Spleen (tissue), 11 donors: ENCODE data around the gene C15orf62. TPM values are rescaled to one million over a fixed set of nuclear protein-coding genes. Genes with fewer than 3 reads are reported as not detected.

ENCODE experiments used
- DNase-seq: peaks from one replicate; pipeline ENCODE4 v3.0.0-alpha.2; 2020
- H3K27ac ChIP-seq, 8 donors: fragments of 200-600 bp; sonication (generic) in 7 of 8; 1 replicate in 4 of 8; 2 replicates in 4 of 8; pipeline versions ENCODE4 v1.5.0 to v1.8.0; 2016 to 2021; ENCODE audit warnings: inconsistent platforms in 4 of 8, mild to moderate bottlenecking in 4 of 8, moderate library complexity in 1 of 8
- H3K27me3 ChIP-seq, 7 donors: fragments of 200-600 bp; sonication (generic) in 6 of 7; replicated peaks in 1 of 7; 1 replicate in 4 of 7; 2 replicates in 3 of 7; pipeline versions ENCODE4 v1.5.0 to v1.8.0; 2016 to 2021; ENCODE audit warnings: inconsistent platforms in 3 of 7, mild to moderate bottlenecking in 1 of 7
- H3K36me3 ChIP-seq, 6 donors: fragments of 200-600 bp; sonication (generic) in 5 of 6; 1 replicate in 4 of 6; 2 replicates in 2 of 6; pipeline versions ENCODE4 v1.5.0 to v1.8.0; 2016 to 2021; ENCODE audit warnings: inconsistent platforms in 2 of 6
- H3K4me1 ChIP-seq, 6 donors: fragments of 200-600 bp; sonication (generic) in 5 of 6; 1 replicate in 3 of 6; 2 replicates in 3 of 6; pipeline versions ENCODE4 v1.5.0 to v1.8.0; 2016 to 2021; ENCODE audit warnings: inconsistent platforms in 3 of 6
- H3K4me3 ChIP-seq, 8 donors: fragments of 200-600 bp; sonication (generic) in 7 of 8; 1 replicate in 4 of 8; 2 replicates in 4 of 8; pipeline versions ENCODE4 v1.5.0 to v1.8.0; 2016 to 2021; ENCODE audit warnings: inconsistent platforms in 4 of 8, mild to moderate bottlenecking in 4 of 8, moderate library complexity in 2 of 8
- H3K9me3 ChIP-seq, 8 donors: fragments of 200-600 bp; sonication (generic) in 7 of 8; 1 replicate in 4 of 8; 2 replicates in 4 of 8; pipeline versions ENCODE4 v1.5.0 to v1.8.0; 2016 to 2021; ENCODE audit warnings: inconsistent platforms in 4 of 8
- CTCF ChIP-seq, 11 experiments: fragments of 200-600 bp in 7 of 11; fragments of 450-650 bp in 4 of 11; sonication (generic) in 4 of 11; IDR thresholded peaks in 8 of 11; conservative IDR thresholded peaks in 3 of 11; 1 replicate in 7 of 11; 2 replicates in 4 of 11; pipeline versions ENCODE4 v1.4.0 to v1.8.0; 2016 to 2021; ENCODE audit warnings: antibody characterized with exemption in 11 of 11, inconsistent platforms in 4 of 11, mild to moderate bottlenecking in 1 of 11
- POLR2A ChIP-seq, 3 donors: fragments of 450-650 bp; IDR thresholded peaks; one replicate each; pipeline ENCODE4 v1.5.1; 2017; ENCODE audit warnings: antibody characterized with exemption in 3 of 3, mild to moderate bottlenecking in 1 of 3
- POLR2AphosphoS5 ChIP-seq, 3 donors: sonication (generic); formaldehyde crosslinking; IDR thresholded peaks; one replicate each; pipeline ENCODE4 v1.5.1; 2017; ENCODE audit warnings: antibody characterized with exemption in 3 of 3
- WGBS, 5 donors: extraction: QIAGEN DNeasy Blood & Tissue Kit in 3 of 5; methylation state at CpG; one replicate each; pipeline versions ENCODE4 v1.1.5 to v1.1.7; 2013 to 2018; 5-methylcytosine and 5-hydroxymethylcytosine counted together
- intact Hi-C: fragments of 100-400 bp; cut with DNase I; formaldehyde crosslinking; loops from one replicate; pipeline ENCODE4 v1.15.0; 2023; ENCODE audit warnings: low total_unique reads
- polyA plus RNA-seq, 3 donors: library from polyadenylated mRNA; stranded (reverse); fragments of 200-250 nt; gene quantifications; one replicate each; pipeline ENCODE4 v1.2.1, GENCODE V29; 2013
- total RNA-seq, 7 donors: library from RNA; depleted of rRNA in 3 of 7; stranded (reverse); fragments of >200 nt in 3 of 7; fragmentation: NEBNext Ultra II Directional in 4 of 7; extraction: Animal tissue kit (Norgen Biotek cat#: 25700) in 4 of 7; gene quantifications; one replicate each; pipeline versions ENCODE4 v1.1.0 to v1.2.1, GENCODE V29; 2016 to 2021
- donor health status: healthy with polysubstance abuse.
- donor health status: DM: no; HTN: no; CAD: no; lungs with moderate emphysema.
- donor health status: DM: no; HTN: no; CAD: no.
- donor health status: Bipolar disorder and iron deficiency.
- donor health status: healthy.
- donor health status: DM: no; HTN: no; CAD: no.
- donor health status: DM: yes; HTN: yes; CAD: no.

C15orf62 gene
- total and polyA plus RNA-seq, 10 donors, result 0.20 to 0.66 (median 0.38) TPM; not detected in 1

- intact Hi-C loops, result no loop called here
- TF ChIP-seq POLR2A (IDR thresholded peaks at IDR 0.05) (no peak), POLR2AphosphoS5 (IDR thresholded peaks at IDR 0.05) (peak in 1 of 3 donors; percentile 46)
- Histone ChIP-seq H3K36me3 (peaks cover 0 to 53% (median 13%) of the 10 kb centered on the region in 6 donors), H3K4me3 (no peak overlapping the region), H3K27me3 (no peaks in the 10 kb centered on the region), H3K4me1 (peaks cover 16 to 85% (median 66%) of the 10 kb centered on the region in 6 donors), H3K27ac (no peak overlapping the region), H3K9me3 (no peaks in the 10 kb centered on the region)
- no peak for DNase-seq
- 93 to 95% (median 94%) methylated on average over 21 to 32 of the region's 32 CpGs for WGBS, 5 donors
These were observed 2.6 kb upstream of the C15orf62 start for GRCh38 chr15:40766906-40767837.

GRCh38 chr15:40767838-40768500 is 1.8 kb upstream of the C15orf62 start:
- Histone ChIP-seq H3K27ac (peak overlapping the region in 5 of 8 donors; percentile 61 to 79 (median 70)), H3K36me3 (peaks cover 0 to 61% (median 20%) of the 10 kb centered on the region in 6 donors), H3K9me3 (no peaks in the 10 kb centered on the region), H3K4me1 (peaks cover 16 to 82% (median 61%) of the 10 kb centered on the region in 6 donors), H3K4me3 (no peak overlapping the region), H3K27me3 (no peaks in the 10 kb centered on the region)
- no peak for TF ChIP-seq POLR2AphosphoS5 (IDR thresholded peaks at IDR 0.05)
- DNase-seq, result no peak
- intact Hi-C loops, result no loop called here
- 80 to 93% (median 88%) methylated on average over 27 to 29 of the region's 29 CpGs for WGBS, 5 donors

- H3K36me3 ChIP-seq, result peaks cover 0 to 68% (median 27%) of the 10 kb centered on the region in 6 donors
- peak; percentile 80 for DNase-seq
- H3K27me3 ChIP-seq, result no peaks in the 10 kb centered on the region
- peak overlapping the region in 3 of 8 donors; percentile 6 to 46 (median 16) for H3K4me3 ChIP-seq
- 53 to 61% (median 56%) methylated on average over 19 to 21 of the region's 21 CpGs for WGBS, 5 donors
- no peaks in the 10 kb centered on the region for H3K9me3 ChIP-seq
- H3K4me1 ChIP-seq, result peaks cover 16 to 75% (median 54%) of the 10 kb centered on the region in 6 donors
- TF ChIP-seq CTCF (IDR thresholded peaks at IDR 0.05 in 8 of 11, conservative IDR thresholded peaks at IDR 0.05 in 3 of 11) (no peak), POLR2AphosphoS5 (IDR thresholded peaks at IDR 0.05) (no peak), POLR2A (IDR thresholded peaks at IDR 0.05) (no peak)
- peak overlapping the region; percentile 17 to 79 (median 62) for H3K27ac ChIP-seq
- intact Hi-C loops, result no loop called here
These were observed 1.1 kb upstream of the C15orf62 start for GRCh38 chr15:40768521-40769273.

GRCh38 chr15:40770147-40770721 is 454 bp downstream of the C15orf62 start:
- TF ChIP-seq CTCF (IDR thresholded peaks at IDR 0.05 in 8 of 11, conservative IDR thresholded peaks at IDR 0.05 in 3 of 11) (no peak), POLR2A (IDR thresholded peaks at IDR 0.05) (no peak), POLR2AphosphoS5 (IDR thresholded peaks at IDR 0.05) (no peak)
- Histone ChIP-seq H3K27me3 (no peaks in the 10 kb centered on the region), H3K27ac (peak overlapping the region in 6 of 8 donors; percentile 54 to 79 (median 66)), H3K4me1 (peaks cover 9 to 60% (median 40%) of the 10 kb centered on the region in 6 donors), H3K9me3 (no peaks in the 10 kb centered on the region), H3K36me3 (peaks cover 0 to 84% (median 42%) of the 10 kb centered on the region in 6 donors), H3K4me3 (peak overlapping the region in 1 of 8 donors; percentile 46)
- peak; percentile 78 for DNase-seq
- 45 to 73% (median 65%) methylated on average over 8 to 17 of the region's 17 CpGs for WGBS, 5 donors
- intact Hi-C loops, result no loop called here
